GM18502 (cell line): ENCODE results near the gene SPART.
A peak's percentile ranks its signal among the peaks of the same experiment; 100 is the strongest.
"Not testable (repeated sequence)": the region's sequence is repeated elsewhere in the genome, so short reads cannot be mapped to it uniquely, and the experiment has no call there.

ENCODE experiments used
- ATAC-seq: cut with Tn5 transposase; IDR thresholded peaks from one replicate; pipeline ENCODE4 v1.9.1; 2021; ENCODE audit warnings: mild to moderate bottlenecking; ENCODE audit not compliant: unreplicated experiment, poor library complexity

The SPART gene

GRCh38 chr13:36323951-36324566, 22.1 kb downstream of the SPART start:
- ATAC-seq, result no peak

- ATAC-seq, result no peak
Measured at GRCh38 chr13:36323408-36323807, 22.8 kb downstream of the SPART start.

GRCh38 chr13:36319793-36320192, 26.4 kb downstream of the SPART start:
- not testable (repeated sequence) for ATAC-seq

DNA sequence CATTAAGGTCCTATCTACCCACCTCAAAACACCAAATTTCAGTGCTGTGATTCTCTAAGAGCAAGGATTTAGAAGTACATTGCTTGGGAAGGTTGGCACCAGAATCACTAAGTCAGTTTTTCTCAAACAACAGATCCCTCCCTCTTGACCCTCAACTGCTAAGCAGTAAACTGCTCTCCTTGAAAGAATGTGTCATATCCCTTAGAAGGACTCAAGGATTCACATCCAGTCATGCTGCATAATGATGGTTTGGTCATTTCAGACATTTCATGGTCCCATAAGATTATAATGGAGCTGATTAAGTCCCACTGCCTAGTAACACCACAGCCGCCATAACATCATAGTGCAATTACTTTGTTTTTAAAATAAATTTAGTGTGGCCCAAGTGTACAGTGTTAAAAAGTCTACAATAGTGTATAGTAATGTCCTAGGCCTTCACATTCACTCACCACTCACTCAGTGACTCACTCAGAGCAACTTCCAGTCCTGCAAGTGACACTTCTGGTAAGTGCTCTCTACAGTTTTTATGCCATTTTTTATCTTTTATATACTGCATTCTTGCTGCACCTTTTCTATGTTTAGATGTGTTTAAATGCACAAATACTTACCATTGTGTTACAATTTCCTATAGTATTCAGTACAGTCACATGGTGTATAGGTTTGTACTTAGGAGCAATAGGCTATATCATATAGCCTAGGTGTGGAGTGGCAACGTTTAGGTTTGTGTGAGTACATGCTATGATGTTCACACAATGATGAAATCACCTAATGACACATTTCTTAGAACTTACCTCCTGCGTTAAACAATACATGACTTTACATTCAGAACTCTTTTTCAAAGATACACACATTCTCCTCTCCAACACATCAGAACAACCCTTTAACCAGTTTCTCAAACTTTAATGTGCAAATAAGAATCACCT, 32.9 kb downstream of the SPART start:
- no peak for ATAC-seq

GRCh38 chr13:36310417-36311108, 35.6 kb downstream of the SPART start:
- ATAC-seq, result no peak

DNA sequence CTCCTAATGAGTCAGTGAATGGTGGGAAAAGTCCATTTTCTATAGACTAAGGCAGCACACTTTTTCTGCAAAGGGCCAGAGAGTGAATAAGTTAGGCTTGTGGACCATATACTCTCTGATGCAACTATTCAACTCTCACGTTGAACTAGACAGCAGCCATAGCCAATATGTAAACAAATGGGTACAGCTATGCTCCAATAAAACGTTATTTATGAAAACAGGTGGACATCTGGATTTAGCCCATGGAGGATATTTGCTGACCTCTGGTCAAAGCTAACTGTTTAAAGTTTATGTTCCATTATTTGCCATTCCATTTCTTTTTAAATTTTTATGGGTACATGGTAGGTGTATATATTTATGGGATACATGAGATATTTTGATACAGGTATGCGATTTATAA, 43.9 kb downstream of the SPART start:
- no peak for ATAC-seq

DNA sequence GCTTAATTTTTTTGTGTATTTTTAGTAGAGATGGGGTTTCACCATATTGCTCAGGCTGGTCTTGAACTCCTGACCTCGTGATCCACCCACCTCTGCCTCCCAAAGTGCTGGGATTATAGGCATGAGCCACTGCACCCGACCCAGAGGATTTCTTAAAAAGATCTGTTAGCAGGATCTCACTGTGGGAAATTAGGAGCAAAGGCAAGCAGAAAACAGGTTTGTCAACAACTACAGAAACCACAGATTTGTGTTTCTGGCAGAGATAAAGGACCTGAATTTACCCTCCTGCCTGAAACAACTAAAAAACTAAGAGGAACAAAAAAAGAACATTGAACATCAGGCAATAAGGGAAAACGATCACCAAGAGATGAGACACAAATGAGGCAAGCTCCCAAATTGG, 46.7 kb downstream of the SPART start:
- not testable (repeated sequence) for ATAC-seq

- ATAC-seq, result no peak
Measured at GRCh38 chr13:36298535-36299068, 47.6 kb downstream of the SPART start.

GRCh38 chr13:36297366-36298338, 48.5 kb downstream of the SPART start, which contains the start of gene CCDC169:
CCDC169 (minus strand) TSS chr13:36297814; CDS start chr13:36297719, 95 bp downstream.
- peak; percentile 74 for ATAC-seq

- ATAC-seq, result no peak
Measured at GRCh38 chr13:36294096-36294495, 52.1 kb downstream of the SPART start.

- no peak for ATAC-seq
Measured at GRCh38 chr13:36293497-36293896, 52.7 kb downstream of the SPART start.

- ATAC-seq, result no peak
Measured at GRCh38 chr13:36288794-36289391, 57.3 kb downstream of the SPART start.

GRCh38 chr13:36286006-36286405, 60.2 kb downstream of the SPART start:
- ATAC-seq, result no peak

- peak; percentile 45 for ATAC-seq
Measured at GRCh38 chr13:36282821-36283432, 63.3 kb downstream of the SPART start.

- ATAC-seq, result no peak
Measured at GRCh38 chr13:36275190-36276002, 70.8 kb downstream of the SPART start.

- ATAC-seq, result no peak
Measured at GRCh38 chr13:36273431-36273830, 72.8 kb downstream of the SPART start.

- ATAC-seq, result no peak
Measured at GRCh38 chr13:36261976-36262375, 84.2 kb downstream of the SPART start.

DNA sequence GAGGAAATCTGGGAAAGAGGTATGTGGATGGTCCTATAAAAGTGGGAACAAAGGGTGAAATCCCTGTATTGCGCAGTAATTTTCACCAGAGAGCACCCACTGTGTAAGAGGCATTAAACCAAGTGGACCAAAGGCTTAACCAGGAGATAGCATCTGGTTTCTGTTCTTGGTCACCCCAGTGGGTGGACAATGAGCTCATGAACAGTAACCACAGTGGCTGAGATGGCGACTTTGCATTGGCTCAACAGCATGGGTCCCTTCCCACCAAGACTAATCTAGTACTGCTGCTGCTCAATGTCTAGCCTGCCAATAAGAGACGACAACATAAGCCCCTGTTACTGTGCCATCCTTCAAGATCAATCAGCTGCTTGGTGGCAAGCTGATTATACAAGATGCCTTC, 85.2 kb downstream of the SPART start:
- no peak for ATAC-seq
